ENCODE measurements around the gene GCNT2.

The GCNT2 gene

GRCh38 chr6:10589429-10589727, 68.2 kb downstream of the GCNT2 start:
- TF ChIP-seq REST (IDR thresholded peaks at IDR 0.05; ENCODE audit: insufficient read depth in 1 of 2, low read depth in 2 of 2, low read length in 2 of 2) (no peak), SIN3A (IDR thresholded peaks at IDR 0.05; ENCODE audit: borderline replicate concordance, insufficient read depth, low read length) (no peak), POLR2AphosphoS5 (IDR thresholded peaks at IDR 0.05; ENCODE audit: low read depth, low read length) (no peak), FOXP2 (optimal IDR thresholded peaks at IDR 0.05; ENCODE audit: borderline replicate concordance, extremely low read depth, extremely low read length, insufficient read depth) (no peak), TAF1 (IDR thresholded peaks at IDR 0.05; ENCODE audit: borderline replicate concordance, insufficient read depth, low read length) (no peak)

GRCh38 chr6:10589983-10590382, 68.8 kb downstream of the GCNT2 start:
- TF ChIP-seq TAF1 (IDR thresholded peaks at IDR 0.05; ENCODE audit: borderline replicate concordance, insufficient read depth, low read length) (no peak), REST (IDR thresholded peaks at IDR 0.05; ENCODE audit: insufficient read depth in 1 of 2, low read depth in 2 of 2, low read length in 2 of 2) (no peak), FOXP2 (optimal IDR thresholded peaks at IDR 0.05; ENCODE audit: borderline replicate concordance, extremely low read depth, extremely low read length, insufficient read depth) (no peak), POLR2AphosphoS5 (IDR thresholded peaks at IDR 0.05; ENCODE audit: low read depth, low read length) (no peak), SIN3A (IDR thresholded peaks at IDR 0.05; ENCODE audit: borderline replicate concordance, insufficient read depth, low read length) (no peak)

- TF ChIP-seq REST (IDR thresholded peaks at IDR 0.05; ENCODE audit: insufficient read depth in 1 of 2, low read depth in 2 of 2, low read length in 2 of 2): no peak
- TF ChIP-seq FOXP2 (optimal IDR thresholded peaks at IDR 0.05; ENCODE audit: borderline replicate concordance, extremely low read depth, extremely low read length, insufficient read depth): no peak
- no peak for TF ChIP-seq POLR2AphosphoS5 (IDR thresholded peaks at IDR 0.05; ENCODE audit: low read depth, low read length)
- TF ChIP-seq SIN3A (IDR thresholded peaks at IDR 0.05; ENCODE audit: borderline replicate concordance, insufficient read depth, low read length): no peak
- no peak for TF ChIP-seq TAF1 (IDR thresholded peaks at IDR 0.05; ENCODE audit: borderline replicate concordance, insufficient read depth, low read length)
These were observed 70.4 kb downstream of the GCNT2 start for GRCh38 chr6:10591422-10592160.

- TF ChIP-seq POLR2AphosphoS5 (IDR thresholded peaks at IDR 0.05; ENCODE audit: low read depth, low read length): no peak
- no peak for TF ChIP-seq TAF1 (IDR thresholded peaks at IDR 0.05; ENCODE audit: borderline replicate concordance, insufficient read depth, low read length)
- no peak for TF ChIP-seq FOXP2 (optimal IDR thresholded peaks at IDR 0.05; ENCODE audit: borderline replicate concordance, extremely low read depth, extremely low read length, insufficient read depth)
These were observed 74.8 kb downstream of the GCNT2 start for GRCh38 chr6:10595731-10596664.

- TF ChIP-seq POLR2AphosphoS5 (IDR thresholded peaks at IDR 0.05; ENCODE audit: low read depth, low read length): no peak
- no peak for TF ChIP-seq REST (IDR thresholded peaks at IDR 0.05; ENCODE audit: insufficient read depth in 1 of 2, low read depth in 2 of 2, low read length in 2 of 2)
- TF ChIP-seq TAF1 (IDR thresholded peaks at IDR 0.05; ENCODE audit: borderline replicate concordance, insufficient read depth, low read length): no peak
- no peak for TF ChIP-seq FOXP2 (optimal IDR thresholded peaks at IDR 0.05; ENCODE audit: borderline replicate concordance, extremely low read depth, extremely low read length, insufficient read depth)
- TF ChIP-seq SIN3A (IDR thresholded peaks at IDR 0.05; ENCODE audit: borderline replicate concordance, insufficient read depth, low read length): no peak
These were observed 76.4 kb downstream of the GCNT2 start for GRCh38 chr6:10597499-10598001.
